Right renal pelvis (tissue), 4 donors: ENCODE data around the gene CYYR1. TPM values are rescaled to one million over a fixed set of nuclear protein-coding genes. Genes with fewer than 3 reads are reported as not detected.

Source experiments
- DNase-seq, 4 donors: peaks; one replicate each; pipeline ENCODE4 v3.0.0-alpha.2; 2013; ENCODE audit warnings: low read depth in 4 of 4, low spot score in 3 of 4, missing footprints in 1 of 4
- polyA plus RNA-seq, 4 donors: library from polyadenylated mRNA; unstranded; fragments of 120-200 nt; gene quantifications; one replicate each; pipeline ENCODE4 v1.2.1, GENCODE V29; 2013; ENCODE audit not compliant: insufficient read length in 4 of 4

CYYR1 gene
- polyA plus RNA-seq, 4 donors: 53.3 to 75.9 (median 73.0) TPM

DNA sequence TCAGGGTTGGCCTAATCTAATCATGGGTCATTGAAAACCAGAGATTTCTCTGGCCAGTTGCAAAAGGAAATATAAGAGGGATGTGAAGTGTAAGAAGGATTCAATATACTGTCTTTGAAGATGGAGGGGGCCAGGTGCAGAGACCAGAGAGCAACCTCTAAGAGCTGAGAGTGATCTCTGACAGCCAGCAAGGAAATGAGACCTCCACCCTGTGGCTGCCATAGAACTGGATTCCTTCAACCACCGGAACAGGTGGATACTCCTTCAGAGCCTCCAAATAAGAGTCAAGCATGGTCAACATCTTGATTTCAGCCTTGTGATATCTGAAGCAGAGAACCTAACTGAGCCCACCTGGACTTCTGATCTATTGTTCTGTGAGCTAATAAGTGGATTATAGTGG lies 128.4 kb downstream of the CYYR1 start:
- DNase-seq: no peak

DNA sequence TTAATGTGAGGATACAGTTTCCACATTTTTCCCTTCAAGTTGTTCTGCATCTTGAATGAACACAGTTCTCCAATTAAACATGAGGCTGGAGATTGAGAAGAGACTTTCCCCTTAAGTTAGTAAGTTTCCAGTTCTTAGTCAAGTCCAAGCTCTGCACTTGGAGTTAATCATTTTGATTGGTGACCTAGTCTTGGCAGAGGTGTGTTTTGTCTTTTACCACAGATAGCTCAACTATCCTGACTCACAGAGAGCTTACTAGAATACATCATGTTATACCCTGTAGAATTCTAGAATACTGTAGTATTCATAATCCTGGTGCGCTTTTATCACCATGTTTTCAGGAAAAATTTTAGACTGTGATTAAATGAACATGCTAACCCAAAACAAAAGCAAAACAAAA lies 129.2 kb downstream of the CYYR1 start:
- DNase-seq: no peak

DNA sequence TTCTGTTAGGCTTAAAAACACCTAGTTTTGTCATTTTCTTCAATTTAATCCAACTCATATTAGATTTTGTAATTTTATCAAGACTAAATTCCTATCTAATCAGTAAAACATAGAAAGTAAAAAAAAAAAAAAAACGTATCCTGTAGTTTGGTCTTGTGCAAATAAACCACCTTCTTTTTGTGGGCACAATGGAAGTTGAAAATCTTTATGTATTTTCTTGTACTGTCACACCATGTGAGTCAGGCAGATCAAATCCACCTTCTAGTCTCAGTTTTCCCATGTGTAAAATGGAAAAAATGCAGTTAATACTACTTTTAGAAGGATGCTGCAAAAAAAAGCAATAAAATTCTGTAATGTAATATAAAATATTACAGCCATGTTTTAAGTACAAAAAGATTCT lies 129.8 kb downstream of the CYYR1 start:
- no peak for DNase-seq

DNA sequence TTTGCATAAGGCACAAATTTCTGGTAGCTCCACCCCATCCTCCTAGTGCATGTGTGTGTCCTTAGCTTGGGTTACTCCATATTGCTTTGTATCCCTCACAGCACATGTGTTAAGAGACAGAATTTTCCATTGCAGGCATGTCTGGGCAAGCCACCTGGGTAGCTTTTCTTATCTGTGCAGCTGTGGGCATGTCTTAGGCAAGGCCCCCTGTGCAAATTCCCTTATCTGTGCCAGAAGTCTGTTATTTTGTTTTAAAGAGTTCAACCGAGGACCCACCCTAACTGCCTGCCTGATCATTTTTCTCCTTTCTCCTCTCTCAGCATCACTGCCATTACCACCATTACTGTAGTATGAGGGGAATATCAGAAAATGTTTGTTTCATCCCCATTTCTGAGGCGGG lies 131.9 kb downstream of the CYYR1 start:
- no peak for DNase-seq

DNA sequence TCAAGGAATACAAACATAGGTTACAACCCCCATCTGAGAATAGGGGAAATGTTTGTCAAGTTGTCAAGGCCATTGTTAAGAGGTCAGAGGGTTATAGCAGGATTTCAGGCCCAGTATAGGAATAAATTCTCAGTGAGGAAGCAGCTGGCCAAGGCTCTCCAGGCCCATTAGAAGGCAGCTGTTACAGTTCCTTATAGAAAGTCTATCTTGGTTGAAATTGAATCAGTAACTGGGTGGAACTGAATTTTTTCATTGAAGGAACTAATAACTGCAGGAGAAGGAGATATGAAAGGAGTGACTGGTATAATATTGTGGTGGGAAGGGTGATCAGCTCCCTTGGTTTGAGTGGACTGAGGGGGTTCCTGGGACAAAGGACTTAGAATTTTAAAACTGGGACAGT lies 134.1 kb downstream of the CYYR1 start:
- DNase-seq: no peak

DNA sequence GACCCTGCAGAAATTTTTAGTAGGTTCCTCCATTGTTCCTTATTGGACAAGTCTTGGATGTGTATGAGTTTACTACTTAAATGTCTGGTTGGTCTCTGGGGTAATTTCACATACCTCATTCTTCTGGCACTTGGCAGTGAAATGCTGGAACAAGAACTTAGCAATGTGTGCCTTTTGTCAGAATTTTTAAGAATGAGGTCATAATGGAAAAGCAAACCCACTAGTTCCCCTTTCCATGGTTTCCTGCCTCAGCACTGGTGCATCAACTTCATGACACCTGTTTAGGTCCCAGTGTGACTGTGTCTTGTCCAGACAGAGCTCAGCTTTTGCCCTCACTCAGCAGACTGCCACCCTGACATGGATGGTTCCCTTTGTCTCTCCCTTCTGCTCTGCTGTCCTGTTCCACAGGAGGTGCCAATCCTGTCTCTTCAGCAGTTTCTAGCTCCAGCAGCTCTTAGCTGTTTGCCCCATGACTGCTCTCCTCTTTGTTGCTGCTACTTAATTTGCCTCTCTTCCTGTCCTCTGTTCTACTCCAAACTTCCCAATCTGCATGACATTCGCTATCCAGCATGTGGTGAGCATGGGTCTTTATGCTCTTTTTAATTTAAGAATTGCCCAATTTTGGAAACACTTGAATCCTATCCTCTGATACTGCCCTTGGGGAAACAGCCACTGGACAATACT lies 135.6 kb downstream of the CYYR1 start:
- no peak for DNase-seq

DNA sequence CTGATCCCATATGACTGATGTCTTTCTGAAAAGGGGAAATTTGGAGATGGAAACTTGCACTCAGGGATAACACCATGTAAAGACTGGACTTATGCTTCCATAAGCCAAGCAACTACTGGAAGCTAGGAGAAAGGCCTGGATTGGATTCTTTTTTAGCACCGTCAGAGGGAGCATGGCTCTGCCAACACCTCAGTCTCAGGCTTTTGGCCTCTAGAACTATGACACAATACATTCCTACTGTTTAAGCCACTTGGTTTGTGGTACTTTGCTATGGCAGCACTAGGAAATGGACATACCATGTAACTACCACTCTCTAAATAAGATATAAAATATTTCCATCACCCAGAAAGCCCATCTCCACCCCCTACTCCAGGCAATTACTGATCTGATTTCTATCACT lies 139.7 kb downstream of the CYYR1 start:
- no peak for DNase-seq

DNA sequence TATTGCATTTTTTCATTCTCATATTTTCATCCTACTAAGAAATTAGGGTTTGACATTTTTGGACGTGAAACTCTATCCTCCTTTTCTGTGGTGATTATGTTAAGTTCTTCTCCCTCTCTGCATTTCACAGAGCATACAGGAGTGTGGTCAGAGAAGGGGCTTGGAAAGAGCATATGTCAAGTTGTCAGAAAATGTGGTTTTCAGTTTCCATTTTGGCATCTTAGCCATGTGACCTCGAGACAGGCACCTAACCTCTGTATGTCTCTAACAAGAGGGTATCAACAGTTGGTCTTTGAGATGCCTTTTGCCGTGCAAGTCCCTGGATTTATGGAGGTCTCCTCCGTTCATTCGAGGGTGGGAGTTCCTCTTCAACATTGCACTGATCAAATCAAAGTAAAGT lies 140.7 kb downstream of the CYYR1 start:
- no peak for DNase-seq

DNA sequence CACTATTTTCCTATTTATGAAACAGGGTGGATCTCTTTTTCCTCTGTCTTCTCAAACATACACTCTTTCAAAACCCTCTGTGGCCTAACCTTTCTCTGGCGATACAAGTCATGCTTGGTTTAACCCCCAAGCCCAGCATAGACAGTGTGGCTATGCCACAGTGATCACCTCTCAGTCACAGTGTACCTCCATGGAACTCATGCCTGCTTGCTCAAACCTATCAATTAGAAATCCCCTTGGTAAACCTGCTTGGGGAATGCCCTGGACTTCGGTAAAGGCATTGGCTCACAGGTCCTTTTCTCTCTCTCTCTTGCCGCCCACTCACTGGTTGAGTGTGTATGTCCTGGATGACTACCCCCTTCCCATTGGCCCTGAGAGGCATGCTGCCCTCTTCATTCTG lies 147.5 kb downstream of the CYYR1 start:
- no peak for DNase-seq

DNA sequence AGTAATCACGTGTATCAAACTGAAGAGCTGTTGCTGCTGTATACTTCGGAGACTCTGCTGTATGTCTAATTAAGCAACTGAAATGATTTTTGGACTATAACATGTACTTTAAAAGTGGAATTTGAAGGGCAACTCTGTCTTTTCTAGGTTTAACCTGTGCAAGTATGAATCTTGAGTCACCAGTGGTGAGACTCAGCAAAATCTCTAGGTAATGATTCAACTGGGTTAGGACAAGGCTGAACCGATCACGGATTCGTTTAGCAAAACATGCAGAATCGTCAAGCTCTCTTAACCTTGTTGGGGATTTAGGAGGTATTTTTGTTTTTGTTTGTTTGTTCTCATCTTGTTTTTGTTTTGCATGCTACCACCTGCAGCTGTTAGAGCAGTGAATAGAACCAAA lies 149.6 kb downstream of the CYYR1 start:
- DNase-seq: no peak

DNA sequence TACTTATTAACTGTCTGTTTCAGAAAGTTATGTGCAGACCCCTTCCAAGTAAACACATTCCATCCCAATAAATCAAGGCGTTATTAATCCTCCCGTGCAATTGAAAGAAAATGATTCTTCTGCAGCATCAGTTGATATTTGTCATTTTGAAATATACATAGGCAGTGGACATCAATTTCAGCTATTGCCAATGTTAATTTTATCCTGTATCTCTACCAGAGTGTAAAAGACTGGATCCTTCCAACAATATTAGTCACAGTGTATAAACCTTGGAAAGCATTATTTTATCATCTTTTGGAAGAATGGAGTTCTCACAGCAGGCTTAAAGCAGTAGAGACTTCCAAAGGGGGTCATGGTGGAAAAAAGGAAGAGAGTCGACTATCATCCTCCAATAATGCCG lies 150.4 kb downstream of the CYYR1 start:
- DNase-seq: no peak

DNA sequence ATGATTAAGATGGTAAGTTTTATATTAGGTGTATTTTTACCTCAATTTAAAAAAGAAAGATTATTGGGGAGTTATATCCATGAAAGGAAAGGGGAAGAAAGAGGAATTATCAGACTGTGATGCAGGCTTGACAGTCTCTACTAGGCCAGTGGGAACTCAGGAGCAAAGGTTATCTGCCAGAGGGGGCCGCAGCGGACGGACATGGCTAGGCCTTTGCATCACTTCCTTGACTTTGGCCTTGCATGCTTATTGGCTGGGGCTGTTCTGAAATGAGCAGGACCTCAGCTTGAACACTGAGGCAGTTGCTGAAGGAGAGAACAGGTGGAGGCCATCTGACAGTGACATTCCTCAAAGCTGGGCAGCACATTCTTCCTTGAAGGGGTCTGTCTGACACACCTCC lies 150.9 kb downstream of the CYYR1 start:
- no peak for DNase-seq

DNA sequence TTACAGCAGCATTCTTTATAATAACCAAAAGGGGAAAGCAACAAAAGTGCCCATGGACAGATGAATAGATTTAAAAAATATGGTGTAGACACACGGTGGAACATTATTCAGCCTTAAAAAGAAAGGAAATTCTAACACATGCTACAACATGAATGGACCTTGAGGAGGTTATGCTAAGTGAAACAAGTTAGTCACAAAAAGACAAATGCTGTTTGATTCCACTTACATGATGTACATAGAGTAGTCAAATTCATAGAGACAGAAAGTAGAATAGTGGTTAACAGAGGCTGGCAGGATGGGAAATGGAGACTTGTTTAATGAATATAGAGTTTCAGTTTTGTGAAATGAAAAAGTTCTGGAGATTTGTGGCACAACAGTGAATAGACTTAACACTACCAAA lies 151.4 kb downstream of the CYYR1 start:
- no peak for DNase-seq
